Measurements from ENCODE around the gene ANKRD27.
"Not testable (repeated sequence)": the region's sequence is repeated elsewhere in the genome, so short reads cannot be mapped to it uniquely, and the experiment has no call there.

ANKRD27 gene

DNA sequence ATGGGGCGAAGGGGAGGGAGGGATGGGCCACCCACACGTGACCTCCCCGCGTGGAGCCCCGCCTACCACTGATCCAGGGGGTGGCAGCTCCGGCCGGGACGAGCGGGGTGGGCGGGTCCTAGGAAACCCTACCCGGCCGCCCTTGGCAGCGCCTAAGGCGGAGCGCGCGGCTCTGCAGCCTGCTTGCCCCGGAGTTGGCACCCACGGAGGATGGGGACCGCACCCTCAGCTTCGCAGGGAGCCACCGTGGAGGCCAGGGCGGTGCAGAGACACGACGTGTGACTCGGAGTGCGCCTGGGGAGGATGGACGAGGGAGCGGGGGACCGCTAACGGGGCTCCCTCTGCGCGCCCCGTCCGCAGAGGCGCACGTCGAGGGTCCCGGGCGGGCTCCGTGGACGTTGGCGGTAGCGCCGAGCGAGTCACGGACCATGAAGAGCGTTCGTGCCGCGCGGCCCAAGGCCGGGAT lies 773 bp upstream of the ANKRD27 start, which contains the start of gene RGS9BP:
TSS of gene RGS9BP (plus strand) at position 129 of the 466 bp plus-strand sequence. CDS start 416 bp downstream, outside the sequence.
- no peak within 1 kb of the TSS for H3K27ac Mint-ChIP-seq
- H3K36me3 Mint-ChIP-seq (ENCODE audit: low read depth) = no peaks in the 10 kb centered on the region
- peak within 1 kb of the TSS; percentile 78 for H3K4me3 Mint-ChIP-seq
- H3K9me3 Mint-ChIP-seq = no peaks in the 10 kb centered on the region
- peaks cover 13% of the 10 kb centered on the region for H3K27me3 Mint-ChIP-seq
- H3K4me1 Mint-ChIP-seq (ENCODE audit: low read depth) = peaks cover 33% of the 10 kb centered on the region

DNA sequence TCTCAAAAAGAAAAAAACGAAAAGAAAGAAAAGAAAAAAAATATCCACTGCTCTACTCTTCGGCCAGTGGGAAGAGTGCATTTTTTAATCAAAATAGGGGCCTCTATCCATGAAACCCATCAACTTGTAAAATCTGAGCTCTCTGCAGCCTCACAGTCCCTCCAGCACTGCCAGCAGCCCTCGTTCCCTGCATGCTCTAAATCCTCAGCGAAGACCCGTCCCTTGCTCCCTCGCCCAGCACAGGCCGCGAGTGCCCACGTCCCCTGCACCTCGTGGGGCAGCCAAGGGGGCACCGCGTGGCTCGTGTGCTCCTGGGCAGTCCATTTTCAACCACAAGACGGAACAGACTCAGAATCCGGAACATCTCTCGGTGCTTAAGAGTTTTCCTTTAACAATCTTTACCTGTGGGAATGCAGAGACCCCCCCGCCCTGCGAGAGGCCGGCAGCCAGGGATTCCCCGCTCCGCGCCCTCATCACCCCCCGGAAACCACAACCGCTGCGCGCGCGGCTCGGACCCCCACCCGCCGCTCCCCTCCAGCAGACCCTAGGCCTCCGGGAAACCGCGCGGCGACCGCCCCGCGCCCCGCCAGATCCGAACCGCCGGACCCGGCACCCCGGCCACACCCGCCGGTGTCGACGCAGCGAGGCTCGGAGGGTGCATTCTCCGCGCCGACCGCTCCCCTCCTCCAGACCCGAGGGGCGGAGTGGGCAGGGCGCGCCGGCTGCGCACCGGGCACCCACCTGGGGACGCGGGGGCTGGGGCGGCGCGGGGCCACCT lies 638 bp downstream of the ANKRD27 start:
- Mint-ChIP-seq H3K36me3 (ENCODE audit: low read depth) (peaks cover 5% of the 10 kb centered on the region), H3K27ac (peak overlapping the region; percentile 91), H3K9me3 (no peaks in the 10 kb centered on the region), H3K27me3 (peaks cover 12% of the 10 kb centered on the region), H3K4me3 (peak overlapping the region; percentile 91), H3K4me1 (ENCODE audit: low read depth) (peaks cover 42% of the 10 kb centered on the region)

DNA sequence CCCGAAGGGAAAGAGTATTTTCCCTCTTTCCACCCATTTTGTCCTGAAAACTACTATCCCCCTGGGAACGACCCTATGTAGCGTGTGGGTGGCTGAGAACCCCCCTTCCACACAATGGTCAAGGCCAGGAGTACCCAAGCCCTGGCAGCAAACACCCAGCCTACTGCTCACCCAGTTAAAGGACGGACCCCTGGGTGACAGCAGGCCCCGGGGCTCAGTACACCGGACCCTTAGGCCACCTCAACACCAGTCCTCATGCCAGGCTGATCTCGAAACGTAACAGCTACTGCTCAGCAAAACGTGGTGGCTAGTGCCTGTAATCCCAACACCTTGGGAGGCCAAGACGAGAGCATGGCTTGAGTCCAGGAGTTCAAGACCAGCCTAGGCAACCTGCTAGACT lies 1.4 kb downstream of the ANKRD27 start:
- Mint-ChIP-seq H3K36me3 (ENCODE audit: low read depth) (peaks cover 5% of the 10 kb centered on the region), H3K9me3 (no peaks in the 10 kb centered on the region), H3K27me3 (peaks cover 12% of the 10 kb centered on the region), H3K4me1 (ENCODE audit: low read depth) (peaks cover 43% of the 10 kb centered on the region), H3K27ac (no peak overlapping the region), H3K4me3 (no peak overlapping the region)

DNA sequence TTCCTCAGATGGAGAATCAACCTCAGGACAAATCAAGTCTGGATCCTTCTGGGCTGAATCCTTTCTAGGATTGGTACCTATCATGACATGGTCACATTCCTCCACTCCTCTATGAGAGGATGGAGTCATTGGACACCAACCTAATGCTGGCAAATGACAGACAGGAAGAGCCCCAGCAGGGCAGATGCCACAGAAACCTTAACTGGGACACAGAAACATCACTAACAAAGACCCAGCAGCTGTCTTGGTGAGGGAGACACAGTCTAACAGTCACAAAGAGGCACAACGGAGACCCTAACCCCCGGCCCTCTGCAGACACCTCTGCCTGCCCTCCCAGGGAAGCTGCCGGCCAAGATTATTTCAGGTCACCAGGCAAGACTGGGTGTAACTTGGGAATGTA lies 2.1 kb downstream of the ANKRD27 start:
- Mint-ChIP-seq H3K36me3 (ENCODE audit: low read depth) (peaks cover 5% of the 10 kb centered on the region), H3K27ac (no peak overlapping the region), H3K4me3 (peak overlapping the region; percentile 41), H3K4me1 (ENCODE audit: low read depth) (peaks cover 43% of the 10 kb centered on the region), H3K9me3 (no peaks in the 10 kb centered on the region), H3K27me3 (peaks cover 10% of the 10 kb centered on the region)

DNA sequence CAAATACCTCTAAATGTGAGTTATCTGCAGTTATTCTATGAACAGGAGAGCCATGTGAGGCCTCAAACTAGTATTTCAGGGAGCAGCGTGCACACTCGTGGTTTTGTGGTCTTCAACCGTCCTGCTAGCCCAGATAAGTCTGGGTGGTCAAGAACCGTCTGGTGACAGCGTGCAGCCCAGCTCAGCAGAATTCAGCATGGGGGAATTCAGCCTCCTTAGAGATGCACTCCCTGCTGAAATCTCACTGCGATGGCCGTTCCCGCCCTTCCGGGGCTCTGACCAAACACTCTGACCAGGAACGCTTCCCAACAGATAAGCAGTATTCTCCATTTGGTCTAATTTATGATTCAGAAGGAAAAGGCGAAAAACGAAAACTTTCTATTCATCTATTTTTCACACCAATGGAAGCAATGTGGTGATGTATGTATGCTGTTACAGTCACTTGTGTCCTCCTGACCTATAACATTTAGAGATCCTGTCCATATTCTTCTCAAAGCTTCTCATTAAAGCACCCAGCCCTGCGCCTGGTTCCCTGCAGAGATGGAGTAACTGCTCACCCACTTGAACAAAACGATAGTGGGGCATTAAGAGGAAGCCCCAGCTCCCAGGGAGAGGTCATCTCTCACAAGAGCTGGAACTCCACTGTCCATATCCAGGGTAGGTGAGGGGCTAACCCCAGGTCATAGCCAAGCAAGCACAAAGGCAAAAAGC lies 2.9 kb downstream of the ANKRD27 start:
- peaks cover 39% of the 10 kb centered on the region for H3K4me1 Mint-ChIP-seq (ENCODE audit: low read depth)
- H3K4me3 Mint-ChIP-seq = no peak overlapping the region
- H3K36me3 Mint-ChIP-seq (ENCODE audit: low read depth) = peaks cover 5% of the 10 kb centered on the region
- H3K27me3 Mint-ChIP-seq = peaks cover 2% of the 10 kb centered on the region
- no peaks in the 10 kb centered on the region for H3K9me3 Mint-ChIP-seq
- no peak overlapping the region for H3K27ac Mint-ChIP-seq

DNA sequence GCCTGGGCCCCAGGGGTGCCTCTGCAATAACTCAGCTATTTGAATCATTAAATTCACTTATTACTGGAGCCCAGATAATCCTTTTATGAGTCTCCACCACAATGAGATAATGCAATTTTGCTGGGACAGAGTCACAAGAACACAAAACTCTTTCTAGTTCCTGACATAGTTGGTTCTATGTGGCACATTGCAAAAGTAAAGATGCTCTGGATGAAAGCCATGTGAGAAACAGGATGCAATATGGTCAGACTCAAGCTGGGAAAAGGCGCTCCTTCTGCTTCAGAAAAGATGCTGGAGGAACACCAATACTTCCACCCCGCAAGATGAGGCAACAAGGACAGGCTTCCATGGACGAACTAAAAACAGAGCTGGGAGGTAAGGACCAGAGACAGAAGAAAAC lies 5.7 kb downstream of the ANKRD27 start:
- H3K36me3 Mint-ChIP-seq (ENCODE audit: low read depth) = peaks cover 12% of the 10 kb centered on the region
- peaks cover 38% of the 10 kb centered on the region for H3K4me1 Mint-ChIP-seq (ENCODE audit: low read depth)
- H3K4me3 Mint-ChIP-seq = no peak overlapping the region
- H3K27me3 Mint-ChIP-seq = no peaks in the 10 kb centered on the region
- H3K9me3 Mint-ChIP-seq = no peaks in the 10 kb centered on the region
- H3K27ac Mint-ChIP-seq = no peak overlapping the region

DNA sequence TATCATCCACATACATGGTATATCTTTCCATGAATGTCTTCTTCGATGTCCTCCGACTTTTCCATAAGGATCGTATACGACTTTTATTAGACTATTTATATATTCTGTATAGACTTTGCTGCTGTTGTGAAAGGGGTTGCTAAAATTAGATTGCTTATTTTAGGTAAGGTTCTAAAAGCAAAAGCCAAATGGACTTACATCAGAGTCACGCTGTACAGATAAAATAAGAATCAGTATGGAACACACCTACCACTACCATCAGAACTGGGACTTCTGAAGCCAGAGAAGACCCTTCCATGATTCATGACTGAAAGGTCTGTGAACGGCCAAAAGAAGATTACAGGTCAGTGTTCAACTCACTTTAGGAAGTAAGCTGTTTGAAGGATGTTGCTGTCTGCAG lies 8.9 kb downstream of the ANKRD27 start:
- Mint-ChIP-seq H3K4me1 (ENCODE audit: low read depth) (peaks cover 18% of the 10 kb centered on the region), H3K9me3 (no peaks in the 10 kb centered on the region), H3K4me3 (no peak overlapping the region), H3K27me3 (no peaks in the 10 kb centered on the region), H3K27ac (no peak overlapping the region), H3K36me3 (ENCODE audit: low read depth) (peaks cover 12% of the 10 kb centered on the region)

DNA sequence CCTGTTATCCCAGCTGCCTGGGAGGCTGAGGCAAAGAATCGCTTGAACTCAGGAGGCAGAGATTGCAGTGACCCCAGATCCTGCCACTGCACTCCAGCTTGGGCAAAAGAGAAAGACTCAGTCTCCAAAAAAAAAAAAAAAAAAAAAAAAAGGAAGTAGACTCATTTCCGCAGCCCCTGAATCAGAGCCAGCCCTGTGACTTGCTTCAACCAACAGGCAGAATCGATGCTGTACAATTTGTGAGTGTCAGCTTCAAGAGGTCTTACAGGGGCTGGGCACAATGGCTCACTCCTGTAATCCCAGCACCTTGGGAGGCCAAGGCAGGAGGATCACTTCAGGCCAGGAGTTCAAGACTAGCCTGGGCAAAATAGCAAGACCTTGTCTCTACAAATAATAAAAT lies 12.8 kb downstream of the ANKRD27 start:
- Mint-ChIP-seq H3K4me3 (no peak overlapping the region), H3K9me3 (no peaks in the 10 kb centered on the region), H3K27me3 (no peaks in the 10 kb centered on the region), H3K36me3 (ENCODE audit: low read depth) (peaks cover 7% of the 10 kb centered on the region), H3K4me1 (ENCODE audit: low read depth) (peaks cover 8% of the 10 kb centered on the region), H3K27ac (no peak overlapping the region)

DNA sequence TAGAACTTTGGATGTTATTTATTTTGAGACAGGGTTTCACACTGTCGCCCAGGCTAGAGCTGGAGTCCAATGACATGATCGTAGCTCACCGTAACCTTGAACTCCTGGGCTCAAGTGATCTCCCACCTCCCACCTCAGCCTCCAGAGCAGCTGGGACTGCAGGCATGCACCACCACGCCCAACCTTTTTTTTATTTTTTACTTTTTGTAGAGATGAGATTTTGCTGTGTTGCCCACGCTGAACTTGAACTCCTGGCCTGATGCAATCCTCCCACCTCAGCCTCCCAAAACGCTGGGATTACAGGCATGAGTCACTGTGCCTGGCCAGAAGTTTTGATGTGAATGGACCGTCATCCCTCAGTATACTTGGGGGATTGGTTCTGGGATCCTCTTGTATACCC lies 13.7 kb downstream of the ANKRD27 start:
- no peak overlapping the region for H3K4me3 Mint-ChIP-seq
- H3K4me1 Mint-ChIP-seq (ENCODE audit: low read depth) = peaks cover 8% of the 10 kb centered on the region
- no peaks in the 10 kb centered on the region for H3K9me3 Mint-ChIP-seq
- H3K36me3 Mint-ChIP-seq (ENCODE audit: low read depth) = peaks cover 8% of the 10 kb centered on the region
- no peaks in the 10 kb centered on the region for H3K27me3 Mint-ChIP-seq
- H3K27ac Mint-ChIP-seq = no peak overlapping the region

DNA sequence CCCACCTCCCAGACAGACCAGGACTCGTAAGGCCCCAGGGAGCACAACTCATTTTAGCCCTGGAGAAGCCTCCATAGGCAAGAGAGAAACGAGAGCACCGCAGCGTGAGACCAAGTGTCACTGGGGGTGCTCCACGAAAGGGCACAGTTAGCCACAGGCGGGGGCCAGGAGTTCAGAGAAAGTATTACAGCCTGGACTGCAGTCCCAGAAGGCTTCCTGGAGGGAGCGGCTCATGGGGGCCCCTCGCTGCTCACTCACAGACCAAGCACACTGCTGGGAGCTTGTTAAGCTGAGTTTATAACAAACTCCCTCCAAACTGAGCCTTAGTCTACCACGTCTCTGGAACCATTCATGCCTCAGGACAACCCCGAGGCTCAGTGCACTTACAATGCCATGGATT lies 16.5 kb downstream of the ANKRD27 start:
- H3K36me3 Mint-ChIP-seq (ENCODE audit: low read depth) = peaks cover 11% of the 10 kb centered on the region
- H3K27me3 Mint-ChIP-seq = no peaks in the 10 kb centered on the region
- H3K9me3 Mint-ChIP-seq = no peaks in the 10 kb centered on the region
- peaks cover 8% of the 10 kb centered on the region for H3K4me1 Mint-ChIP-seq (ENCODE audit: low read depth)
- no peak overlapping the region for H3K27ac Mint-ChIP-seq
- no peak overlapping the region for H3K4me3 Mint-ChIP-seq

DNA sequence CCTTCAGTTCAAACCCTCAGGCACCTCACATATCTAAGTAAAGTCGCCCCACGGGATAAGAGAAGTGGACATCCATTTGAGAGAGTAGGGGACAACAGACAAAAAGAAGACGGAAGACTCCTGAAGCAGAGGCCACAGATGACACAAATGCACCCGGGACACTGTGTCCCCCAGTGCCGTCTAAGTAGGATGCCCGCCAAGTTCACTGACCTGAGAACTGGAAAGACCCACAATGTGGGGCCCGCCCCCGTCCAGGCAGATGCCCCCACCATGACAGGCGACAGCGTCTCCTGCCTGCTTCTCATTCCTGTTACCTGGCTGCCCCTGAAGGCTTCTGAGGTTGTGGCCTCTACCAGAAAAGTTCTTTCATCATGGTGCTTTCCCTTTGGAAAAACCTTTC lies 16.9 kb downstream of the ANKRD27 start:
- H3K27ac Mint-ChIP-seq = no peak overlapping the region
- peaks cover 11% of the 10 kb centered on the region for H3K36me3 Mint-ChIP-seq (ENCODE audit: low read depth)
- no peaks in the 10 kb centered on the region for H3K27me3 Mint-ChIP-seq
- H3K4me1 Mint-ChIP-seq (ENCODE audit: low read depth) = peaks cover 8% of the 10 kb centered on the region
- no peak overlapping the region for H3K4me3 Mint-ChIP-seq
- H3K9me3 Mint-ChIP-seq = no peaks in the 10 kb centered on the region

DNA sequence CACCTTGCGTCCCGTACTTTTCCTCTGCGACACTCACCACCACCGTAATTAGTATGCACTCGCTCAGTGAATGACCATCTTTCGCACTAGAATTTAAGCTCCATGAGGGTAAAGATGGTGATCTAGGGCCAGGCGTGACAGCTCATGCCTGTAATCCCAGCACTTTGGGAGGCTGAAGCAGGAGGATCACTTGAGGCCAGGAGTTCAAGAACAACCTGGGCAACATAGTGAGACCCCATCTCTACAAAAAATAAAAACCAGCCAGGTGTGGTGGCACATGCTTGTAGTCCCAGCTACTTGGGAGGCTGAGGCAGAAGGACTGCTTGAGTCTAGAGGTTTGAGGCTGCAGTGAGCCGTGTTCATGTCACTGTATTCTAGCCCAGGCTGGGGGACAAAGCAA lies 18.6 kb downstream of the ANKRD27 start:
- peaks cover 11% of the 10 kb centered on the region for H3K36me3 Mint-ChIP-seq (ENCODE audit: low read depth)
- H3K4me3 Mint-ChIP-seq; H3K27me3 Mint-ChIP-seq; H3K4me1 Mint-ChIP-seq (ENCODE audit: low read depth); H3K9me3 Mint-ChIP-seq; H3K27ac Mint-ChIP-seq: not testable (repeated sequence)

DNA sequence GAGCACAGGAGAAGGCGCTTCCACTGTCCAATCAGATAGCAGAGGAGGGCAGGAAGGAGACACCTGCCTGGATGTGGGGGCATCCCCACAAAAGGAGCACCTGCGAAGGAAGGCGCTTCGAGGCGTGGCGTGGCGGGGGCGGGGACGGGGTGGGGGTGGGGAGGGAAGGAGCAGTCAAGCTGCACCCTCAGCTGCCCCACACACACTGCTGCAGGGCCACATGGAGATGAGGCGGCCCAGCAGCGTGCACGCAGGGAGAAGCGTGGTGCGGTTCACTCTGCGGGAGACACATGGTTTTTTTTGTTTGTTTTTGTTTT lies 21.4 kb downstream of the ANKRD27 start:
- no peaks in the 10 kb centered on the region for H3K4me1 Mint-ChIP-seq (ENCODE audit: low read depth)
- no peaks in the 10 kb centered on the region for H3K27me3 Mint-ChIP-seq
- H3K36me3 Mint-ChIP-seq (ENCODE audit: low read depth) = peaks cover 21% of the 10 kb centered on the region
- H3K27ac Mint-ChIP-seq = no peak overlapping the region
- H3K4me3 Mint-ChIP-seq = no peak overlapping the region
- H3K9me3 Mint-ChIP-seq = no peaks in the 10 kb centered on the region

DNA sequence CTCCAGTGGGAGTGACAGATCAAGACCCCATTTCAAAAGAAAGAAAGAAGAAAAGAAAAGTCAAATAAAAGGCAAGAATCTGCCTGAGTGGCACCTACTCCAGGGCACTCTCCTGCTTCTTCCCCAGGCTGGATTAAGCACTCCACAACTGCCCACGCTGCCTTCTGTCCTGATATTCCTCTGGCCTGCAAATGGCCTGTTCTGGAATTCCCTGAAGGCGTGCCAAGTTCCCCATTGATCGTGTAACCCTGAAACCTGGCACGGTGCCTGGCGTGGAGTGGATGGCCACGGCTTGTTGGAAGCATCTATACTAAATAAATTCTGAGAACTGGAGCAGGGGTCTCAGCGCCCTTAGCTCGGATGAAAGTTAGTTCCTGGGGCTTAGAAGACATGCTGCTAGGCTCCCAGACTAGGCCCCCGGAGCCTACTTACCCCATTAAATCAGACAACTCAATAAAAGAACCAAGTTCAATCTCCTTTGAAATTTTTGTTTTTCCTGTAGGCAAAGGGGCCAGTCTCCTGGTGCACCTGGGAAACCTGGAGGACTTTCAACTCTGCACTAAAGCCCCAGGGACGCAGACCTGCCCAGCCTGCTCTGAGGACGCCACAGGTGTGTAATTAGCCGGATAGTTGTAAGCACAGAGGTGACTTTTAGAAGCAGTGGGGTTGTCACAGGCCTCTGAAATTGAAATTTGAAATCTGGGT lies 21.9 kb downstream of the ANKRD27 start:
- H3K4me3 Mint-ChIP-seq = no peak overlapping the region
- no peaks in the 10 kb centered on the region for H3K4me1 Mint-ChIP-seq (ENCODE audit: low read depth)
- H3K36me3 Mint-ChIP-seq (ENCODE audit: low read depth) = peaks cover 26% of the 10 kb centered on the region
- H3K9me3 Mint-ChIP-seq = no peaks in the 10 kb centered on the region
- no peak overlapping the region for H3K27ac Mint-ChIP-seq
- no peaks in the 10 kb centered on the region for H3K27me3 Mint-ChIP-seq

DNA sequence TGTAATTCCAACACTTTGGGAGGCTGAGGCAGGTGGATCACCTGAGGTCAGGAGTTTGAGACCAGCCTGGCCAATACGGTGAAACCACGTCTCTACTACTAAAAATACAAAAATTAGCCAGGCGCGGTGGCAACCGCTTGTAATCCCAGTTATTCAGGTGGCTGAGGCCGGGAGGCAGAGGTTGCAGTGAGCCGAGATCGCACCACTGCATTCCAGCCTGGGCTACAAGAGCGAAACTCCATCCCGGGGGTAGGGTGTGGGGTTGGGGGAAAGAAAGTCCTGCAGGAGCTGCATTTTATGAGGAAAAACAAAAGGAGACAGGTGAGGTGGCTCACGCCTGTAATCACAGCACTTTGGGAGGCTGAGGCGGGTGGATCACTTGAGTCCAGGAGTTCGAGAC lies 22.6 kb downstream of the ANKRD27 start:
- H3K27ac Mint-ChIP-seq; H3K27me3 Mint-ChIP-seq; H3K4me1 Mint-ChIP-seq (ENCODE audit: low read depth); H3K4me3 Mint-ChIP-seq; H3K9me3 Mint-ChIP-seq: not testable (repeated sequence)
- H3K36me3 Mint-ChIP-seq (ENCODE audit: low read depth) = peaks cover 33% of the 10 kb centered on the region
